ENCODE measurements around the gene PDLIM1.

The PDLIM1 gene

DNA sequence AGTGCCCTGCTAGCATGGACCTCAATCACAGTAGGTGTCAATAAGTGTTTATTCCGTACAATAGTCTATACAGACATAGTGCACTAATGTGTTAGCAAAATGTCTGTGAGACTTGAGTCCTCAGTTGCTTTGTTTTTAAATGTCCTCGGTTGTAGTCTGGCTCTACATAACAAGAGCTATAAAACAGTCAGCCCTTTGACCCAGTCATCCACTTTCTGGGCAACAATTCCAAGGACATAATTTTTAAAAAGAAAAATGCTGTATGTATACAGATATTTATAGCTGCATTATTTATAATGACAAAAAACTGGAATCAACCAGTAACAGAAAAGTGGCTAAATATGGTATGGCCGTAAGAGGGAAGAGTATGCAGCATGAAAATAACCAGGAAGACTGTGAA is 2.8 kb upstream of the PDLIM1 start:
- no peak for TF ChIP-seq PPARA (CRISPR knock-in tag; IDR thresholded peaks at IDR 0.05; ENCODE audit: borderline replicate concordance)
- ATAC-seq = no peak

DNA sequence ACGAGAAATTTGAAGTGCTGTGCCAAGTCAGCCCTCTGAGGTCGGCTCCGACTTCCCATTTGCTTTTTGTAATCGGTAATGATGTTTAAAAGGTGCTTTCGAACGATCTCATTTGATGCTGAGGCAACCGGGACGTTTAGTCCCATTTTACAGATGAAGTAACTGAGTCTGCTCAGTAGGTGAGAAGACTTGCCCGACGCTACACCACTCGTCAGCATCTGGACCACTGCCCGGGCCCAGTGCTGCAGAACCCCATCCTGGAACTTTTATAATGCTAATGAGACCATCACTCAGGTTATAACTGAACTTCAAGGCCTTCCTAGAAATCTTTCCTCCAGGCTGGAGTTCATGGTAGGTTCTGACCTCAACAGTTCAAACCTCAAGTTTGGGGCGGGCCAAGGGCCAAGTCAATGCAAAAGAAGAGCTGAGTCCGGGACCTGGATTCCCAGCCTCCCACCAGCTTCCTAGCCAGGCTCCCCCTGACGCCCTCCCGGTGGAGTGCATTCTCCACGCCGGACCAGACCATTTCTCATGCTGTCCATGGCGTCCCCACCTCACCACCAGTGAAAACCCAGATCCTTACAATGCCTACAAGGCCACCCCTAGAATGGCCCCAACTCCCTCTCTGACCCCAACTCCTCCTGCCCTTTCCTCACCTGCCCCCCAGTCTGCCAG is 699 bp upstream of the PDLIM1 start:
- no peak for ATAC-seq
- TF ChIP-seq ARNTL (CRISPR knock-in tag; IDR thresholded peaks at IDR 0.05; ENCODE audit: borderline replicate concordance, low read depth) (no peak), ZFP30 (CRISPR knock-in tag; IDR thresholded peaks at IDR 0.05) (no peak), OSR1 (CRISPR knock-in tag; IDR thresholded peaks at IDR 0.05) (no peak), ISL1 (CRISPR knock-in tag; IDR thresholded peaks at IDR 0.05) (no peak), SNAI2 (CRISPR knock-in tag; IDR thresholded peaks at IDR 0.05) (no peak), BACH2 (CRISPR knock-in tag; IDR thresholded peaks at IDR 0.05; ENCODE audit: borderline replicate concordance) (no peak), PPARA (CRISPR knock-in tag; IDR thresholded peaks at IDR 0.05; ENCODE audit: borderline replicate concordance) (no peak), ZNF70 (CRISPR knock-in tag; IDR thresholded peaks at IDR 0.05) (no peak), TCF4 (CRISPR knock-in tag; IDR thresholded peaks at IDR 0.05; ENCODE audit: borderline replicate concordance) (no peak), CSDC2 (CRISPR knock-in tag; IDR thresholded peaks at IDR 0.05) (no peak), ZNF565 (CRISPR knock-in tag; conservative IDR thresholded peaks at IDR 0.05; ENCODE audit: low read depth) (no peak), ZC3H10 (CRISPR knock-in tag; IDR thresholded peaks at IDR 0.05) (no peak), ZNF8 (CRISPR knock-in tag; IDR thresholded peaks at IDR 0.05) (no peak)
- TF ChIP-seq, protein P1, sequence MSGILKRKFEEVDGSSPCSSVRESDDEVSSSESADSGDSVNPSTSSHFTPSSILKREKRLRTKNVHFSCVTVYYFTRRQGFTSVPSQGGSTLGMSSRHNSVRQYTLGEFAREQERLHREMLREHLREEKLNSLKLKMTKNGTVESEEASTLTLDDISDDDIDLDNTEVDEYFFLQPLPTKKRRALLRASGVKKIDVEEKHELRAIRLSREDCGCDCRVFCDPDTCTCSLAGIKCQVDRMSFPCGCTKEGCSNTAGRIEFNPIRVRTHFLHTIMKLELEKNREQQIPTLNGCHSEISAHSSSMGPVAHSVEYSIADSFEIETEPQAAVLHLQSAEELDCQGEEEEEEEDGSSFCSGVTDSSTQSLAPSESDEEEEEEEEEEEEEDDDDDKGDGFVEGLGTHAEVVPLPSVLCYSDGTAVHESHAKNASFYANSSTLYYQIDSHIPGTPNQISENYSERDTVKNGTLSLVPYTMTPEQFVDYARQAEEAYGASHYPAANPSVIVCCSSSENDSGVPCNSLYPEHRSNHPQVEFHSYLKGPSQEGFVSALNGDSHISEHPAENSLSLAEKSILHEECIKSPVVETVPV (CRISPR knock-in tag; IDR thresholded peaks at IDR 0.05) = no peak
- TF ChIP-seq, protein P2, sequence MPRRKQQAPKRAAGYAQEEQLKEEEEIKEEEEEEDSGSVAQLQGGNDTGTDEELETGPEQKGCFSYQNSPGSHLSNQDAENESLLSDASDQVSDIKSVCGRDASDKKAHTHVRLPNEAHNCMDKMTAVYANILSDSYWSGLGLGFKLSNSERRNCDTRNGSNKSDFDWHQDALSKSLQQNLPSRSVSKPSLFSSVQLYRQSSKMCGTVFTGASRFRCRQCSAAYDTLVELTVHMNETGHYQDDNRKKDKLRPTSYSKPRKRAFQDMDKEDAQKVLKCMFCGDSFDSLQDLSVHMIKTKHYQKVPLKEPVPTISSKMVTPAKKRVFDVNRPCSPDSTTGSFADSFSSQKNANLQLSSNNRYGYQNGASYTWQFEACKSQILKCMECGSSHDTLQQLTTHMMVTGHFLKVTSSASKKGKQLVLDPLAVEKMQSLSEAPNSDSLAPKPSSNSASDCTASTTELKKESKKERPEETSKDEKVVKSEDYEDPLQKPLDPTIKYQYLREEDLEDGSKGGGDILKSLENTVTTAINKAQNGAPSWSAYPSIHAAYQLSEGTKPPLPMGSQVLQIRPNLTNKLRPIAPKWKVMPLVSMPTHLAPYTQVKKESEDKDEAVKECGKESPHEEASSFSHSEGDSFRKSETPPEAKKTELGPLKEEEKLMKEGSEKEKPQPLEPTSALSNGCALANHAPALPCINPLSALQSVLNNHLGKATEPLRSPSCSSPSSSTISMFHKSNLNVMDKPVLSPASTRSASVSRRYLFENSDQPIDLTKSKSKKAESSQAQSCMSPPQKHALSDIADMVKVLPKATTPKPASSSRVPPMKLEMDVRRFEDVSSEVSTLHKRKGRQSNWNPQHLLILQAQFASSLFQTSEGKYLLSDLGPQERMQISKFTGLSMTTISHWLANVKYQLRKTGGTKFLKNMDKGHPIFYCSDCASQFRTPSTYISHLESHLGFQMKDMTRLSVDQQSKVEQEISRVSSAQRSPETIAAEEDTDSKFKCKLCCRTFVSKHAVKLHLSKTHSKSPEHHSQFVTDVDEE (CRISPR knock-in tag; IDR thresholded peaks at IDR 0.05) = no peak
- TF ChIP-seq, protein P3, sequence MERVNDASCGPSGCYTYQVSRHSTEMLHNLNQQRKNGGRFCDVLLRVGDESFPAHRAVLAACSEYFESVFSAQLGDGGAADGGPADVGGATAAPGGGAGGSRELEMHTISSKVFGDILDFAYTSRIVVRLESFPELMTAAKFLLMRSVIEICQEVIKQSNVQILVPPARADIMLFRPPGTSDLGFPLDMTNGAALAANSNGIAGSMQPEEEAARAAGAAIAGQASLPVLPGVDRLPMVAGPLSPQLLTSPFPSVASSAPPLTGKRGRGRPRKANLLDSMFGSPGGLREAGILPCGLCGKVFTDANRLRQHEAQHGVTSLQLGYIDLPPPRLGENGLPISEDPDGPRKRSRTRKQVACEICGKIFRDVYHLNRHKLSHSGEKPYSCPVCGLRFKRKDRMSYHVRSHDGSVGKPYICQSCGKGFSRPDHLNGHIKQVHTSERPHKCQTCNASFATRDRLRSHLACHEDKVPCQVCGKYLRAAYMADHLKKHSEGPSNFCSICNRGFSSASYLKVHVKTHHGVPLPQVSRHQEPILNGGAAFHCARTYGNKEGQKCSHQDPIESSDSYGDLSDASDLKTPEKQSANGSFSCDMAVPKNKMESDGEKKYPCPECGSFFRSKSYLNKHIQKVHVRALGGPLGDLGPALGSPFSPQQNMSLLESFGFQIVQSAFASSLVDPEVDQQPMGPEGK (CRISPR knock-in tag; IDR thresholded peaks at IDR 0.05; ENCODE audit: borderline replicate concordance) = no peak

DNA sequence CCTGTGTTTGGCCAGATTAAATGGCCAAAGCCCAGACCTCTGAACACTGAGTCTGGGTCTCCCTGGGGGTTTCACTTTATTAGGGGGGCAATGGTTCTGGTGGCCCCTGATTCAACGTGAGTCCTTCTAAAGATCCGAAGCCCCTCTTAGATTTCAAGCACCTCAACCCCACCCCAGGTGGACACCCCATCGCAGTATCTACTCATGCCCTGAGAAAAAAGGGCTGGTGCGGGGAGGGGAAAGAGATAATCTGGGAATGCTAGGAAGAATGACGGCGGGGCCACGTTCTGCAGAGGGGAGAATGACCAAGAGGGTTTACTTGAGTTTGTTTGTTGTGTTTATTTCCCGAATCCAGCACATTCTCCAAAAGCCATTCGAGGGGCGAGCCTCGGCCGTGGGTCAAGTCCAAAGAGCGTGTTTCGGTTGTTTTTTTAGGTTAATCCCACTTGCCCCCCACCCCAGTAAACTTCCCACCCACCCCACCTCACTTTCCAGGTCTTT is 832 bp downstream of the PDLIM1 start:
- TF ChIP-seq ESRRG (CRISPR knock-in tag; IDR thresholded peaks at IDR 0.05) = no peak
- no peak for TF ChIP-seq GLIS3 (CRISPR knock-in tag; IDR thresholded peaks at IDR 0.05)
- TF ChIP-seq ISL1 (CRISPR knock-in tag; IDR thresholded peaks at IDR 0.05) = no peak
- no peak for TF ChIP-seq RARB (CRISPR knock-in tag; IDR thresholded peaks at IDR 0.05)
- TF ChIP-seq CSDC2 (CRISPR knock-in tag; IDR thresholded peaks at IDR 0.05) = no peak
- TF ChIP-seq BACH2 (CRISPR knock-in tag; IDR thresholded peaks at IDR 0.05; ENCODE audit: borderline replicate concordance) = no peak
- no peak for TF ChIP-seq SNAI2 (CRISPR knock-in tag; IDR thresholded peaks at IDR 0.05)
- TF ChIP-seq, protein P4, sequence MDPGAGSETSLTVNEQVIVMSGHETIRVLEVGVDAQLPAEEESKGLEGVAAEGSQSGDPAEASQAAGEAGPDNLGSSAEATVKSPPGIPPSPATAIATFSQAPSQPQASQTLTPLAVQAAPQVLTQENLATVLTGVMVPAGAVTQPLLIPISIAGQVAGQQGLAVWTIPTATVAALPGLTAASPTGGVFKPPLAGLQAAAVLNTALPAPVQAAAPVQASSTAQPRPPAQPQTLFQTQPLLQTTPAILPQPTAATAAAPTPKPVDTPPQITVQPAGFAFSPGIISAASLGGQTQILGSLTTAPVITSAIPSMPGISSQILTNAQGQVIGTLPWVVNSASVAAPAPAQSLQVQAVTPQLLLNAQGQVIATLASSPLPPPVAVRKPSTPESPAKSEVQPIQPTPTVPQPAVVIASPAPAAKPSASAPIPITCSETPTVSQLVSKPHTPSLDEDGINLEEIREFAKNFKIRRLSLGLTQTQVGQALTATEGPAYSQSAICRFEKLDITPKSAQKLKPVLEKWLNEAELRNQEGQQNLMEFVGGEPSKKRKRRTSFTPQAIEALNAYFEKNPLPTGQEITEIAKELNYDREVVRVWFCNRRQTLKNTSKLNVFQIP (CRISPR knock-in tag; IDR thresholded peaks at IDR 0.05; ENCODE audit: borderline replicate concordance, low read depth) = no peak
- TF ChIP-seq, protein P1 (CRISPR knock-in tag; IDR thresholded peaks at IDR 0.05) = no peak
- TF ChIP-seq PPARA (CRISPR knock-in tag; IDR thresholded peaks at IDR 0.05; ENCODE audit: borderline replicate concordance) = no peak
- no peak for TF ChIP-seq OSR1 (CRISPR knock-in tag; IDR thresholded peaks at IDR 0.05)
- TF ChIP-seq, protein P5, sequence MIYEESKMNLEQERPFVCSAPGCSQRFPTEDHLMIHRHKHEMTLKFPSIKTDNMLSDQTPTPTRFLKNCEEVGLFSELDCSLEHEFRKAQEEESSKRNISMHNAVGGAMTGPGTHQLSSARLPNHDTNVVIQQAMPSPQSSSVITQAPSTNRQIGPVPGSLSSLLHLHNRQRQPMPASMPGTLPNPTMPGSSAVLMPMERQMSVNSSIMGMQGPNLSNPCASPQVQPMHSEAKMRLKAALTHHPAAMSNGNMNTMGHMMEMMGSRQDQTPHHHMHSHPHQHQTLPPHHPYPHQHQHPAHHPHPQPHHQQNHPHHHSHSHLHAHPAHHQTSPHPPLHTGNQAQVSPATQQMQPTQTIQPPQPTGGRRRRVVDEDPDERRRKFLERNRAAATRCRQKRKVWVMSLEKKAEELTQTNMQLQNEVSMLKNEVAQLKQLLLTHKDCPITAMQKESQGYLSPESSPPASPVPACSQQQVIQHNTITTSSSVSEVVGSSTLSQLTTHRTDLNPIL (CRISPR knock-in tag; IDR thresholded peaks at IDR 0.05; ENCODE audit: low read depth) = no peak
- TF ChIP-seq ZFP30 (CRISPR knock-in tag; IDR thresholded peaks at IDR 0.05) = no peak
- no peak for TF ChIP-seq TCF4 (CRISPR knock-in tag; IDR thresholded peaks at IDR 0.05; ENCODE audit: borderline replicate concordance)
- TF ChIP-seq, protein P2 (CRISPR knock-in tag; IDR thresholded peaks at IDR 0.05) = no peak
- TF ChIP-seq ZC3H10 (CRISPR knock-in tag; IDR thresholded peaks at IDR 0.05) = no peak
- TF ChIP-seq ZNF565 (CRISPR knock-in tag; conservative IDR thresholded peaks at IDR 0.05; ENCODE audit: low read depth) = no peak
- ATAC-seq = no peak
